PFSK-1 (cell line): ENCODE data around the gene CDH6.

ENCODE experiments used
- POLR2AphosphoS5 ChIP-seq: IDR thresholded peaks from 2 replicates; pipeline ENCODE4 v1.6.1; 2012; ENCODE audit warnings: low read depth, mild to moderate bottlenecking, control low read depth, low read length, moderate library complexity
- REST ChIP-seq, 2 experiments: IDR thresholded peaks; 2 replicates each; pipeline versions ENCODE4 v1.6.1 to v1.8.0; 2011 to 2012; ENCODE audit warnings: low read depth in 2 of 2, low read length in 2 of 2, control low read depth in 1 of 2, inconsistent platforms in 1 of 2, mild to moderate bottlenecking in 1 of 2, moderate library complexity in 1 of 2; ENCODE audit not compliant: insufficient read depth in 1 of 2
- TAF1 ChIP-seq: IDR thresholded peaks from 2 replicates; pipeline ENCODE4 v1.6.1; 2012; ENCODE audit warnings: low read length, control low read depth, borderline replicate concordance; ENCODE audit not compliant: insufficient read depth

DNA sequence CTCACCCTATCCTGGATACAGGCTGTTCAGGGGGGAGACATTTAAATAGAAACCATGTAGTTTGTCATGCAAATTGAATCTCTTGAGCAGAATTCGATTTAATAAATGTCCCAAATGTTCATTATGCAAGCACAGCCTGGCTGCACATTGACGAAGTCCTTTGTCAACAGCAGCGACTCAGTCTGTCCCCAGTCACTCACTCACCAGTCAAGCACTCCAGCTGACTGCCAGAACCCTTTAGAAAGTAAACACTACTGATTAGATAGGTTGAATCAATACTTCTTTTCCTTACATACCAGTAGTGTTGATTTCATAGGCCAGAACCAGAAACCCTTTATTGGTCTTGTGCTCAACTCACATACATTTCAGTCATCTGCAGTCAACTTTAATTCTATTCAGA, 27.5 kb downstream of the CDH6 start:
- no peak for TF ChIP-seq POLR2AphosphoS5
- TF ChIP-seq REST (IDR thresholded peaks at IDR 0.05; ENCODE audit: insufficient read depth in 1 of 2, low read depth in 2 of 2, low read length in 2 of 2), result no peak
- TF ChIP-seq TAF1, result no peak
